ENCODE data around the gene CENPQ. TPM values are rescaled to one million over a fixed set of nuclear protein-coding genes. Genes with fewer than 3 reads are reported as not detected.

CENPQ gene
- total and polyA plus RNA-seq, 2 of the 13 experiments (the other 11 are each of a cell fraction or from before 2014, with no cell fraction given): 9.1 to 20.1 TPM

- TF ChIP-seq ZBTB8A (CRISPR knock-in tag; IDR thresholded peaks at IDR 0.05; ENCODE audit: borderline replicate concordance, low read depth) (no peak), ZNF549 (CRISPR knock-in tag; IDR thresholded peaks at IDR 0.05) (no peak), STAT6 (CRISPR knock-in tag; IDR thresholded peaks at IDR 0.05; ENCODE audit: borderline replicate concordance) (no peak; the same call in 1 of the 2 replicates), YY1 (IDR thresholded peaks at IDR 0.05; ENCODE audit: insufficient read depth, insufficient replicate concordance, low read depth, low read length) (peak; percentile 17), ZNF619 (CRISPR knock-in tag; IDR thresholded peaks at IDR 0.05) (no peak), HOXA5 (CRISPR knock-in tag; IDR thresholded peaks at IDR 0.05) (peak; percentile 99), SIX1 (CRISPR knock-in tag; IDR thresholded peaks at IDR 0.05; ENCODE audit: borderline replicate concordance) (peak; percentile 92), KDM5A (IDR thresholded peaks at IDR 0.05; ENCODE audit: borderline replicate concordance, low read length) (no peak; the same call in 1 of the 2 replicates), CBX5 (CRISPR knock-in tag; IDR thresholded peaks at IDR 0.05; ENCODE audit: borderline replicate concordance) (peak; percentile 81; the same call in 1 of the 2 replicates), ZEB1 (IDR thresholded peaks at IDR 0.05; ENCODE audit: insufficient replicate concordance, low read depth) (peak; percentile 80), GPN1 (CRISPR knock-in tag; IDR thresholded peaks at IDR 0.05; ENCODE audit: borderline replicate concordance) (no peak), ZNF558 (CRISPR knock-in tag; IDR thresholded peaks at IDR 0.05; ENCODE audit: borderline replicate concordance) (no peak), BCL6 (CRISPR knock-in tag; IDR thresholded peaks at IDR 0.05) (peak; percentile 92), TP53 (CRISPR knock-in tag; conservative IDR thresholded peaks at IDR 0.05) (peak; percentile 36; the same call in 1 of the 2 replicates), CEBPB (IDR thresholded peaks at IDR 0.05; ENCODE audit: borderline replicate concordance, low read depth, low read length) (peak; percentile 73; the same call in 1 of the 2 replicates)
- TF ChIP-seq, protein P1, sequence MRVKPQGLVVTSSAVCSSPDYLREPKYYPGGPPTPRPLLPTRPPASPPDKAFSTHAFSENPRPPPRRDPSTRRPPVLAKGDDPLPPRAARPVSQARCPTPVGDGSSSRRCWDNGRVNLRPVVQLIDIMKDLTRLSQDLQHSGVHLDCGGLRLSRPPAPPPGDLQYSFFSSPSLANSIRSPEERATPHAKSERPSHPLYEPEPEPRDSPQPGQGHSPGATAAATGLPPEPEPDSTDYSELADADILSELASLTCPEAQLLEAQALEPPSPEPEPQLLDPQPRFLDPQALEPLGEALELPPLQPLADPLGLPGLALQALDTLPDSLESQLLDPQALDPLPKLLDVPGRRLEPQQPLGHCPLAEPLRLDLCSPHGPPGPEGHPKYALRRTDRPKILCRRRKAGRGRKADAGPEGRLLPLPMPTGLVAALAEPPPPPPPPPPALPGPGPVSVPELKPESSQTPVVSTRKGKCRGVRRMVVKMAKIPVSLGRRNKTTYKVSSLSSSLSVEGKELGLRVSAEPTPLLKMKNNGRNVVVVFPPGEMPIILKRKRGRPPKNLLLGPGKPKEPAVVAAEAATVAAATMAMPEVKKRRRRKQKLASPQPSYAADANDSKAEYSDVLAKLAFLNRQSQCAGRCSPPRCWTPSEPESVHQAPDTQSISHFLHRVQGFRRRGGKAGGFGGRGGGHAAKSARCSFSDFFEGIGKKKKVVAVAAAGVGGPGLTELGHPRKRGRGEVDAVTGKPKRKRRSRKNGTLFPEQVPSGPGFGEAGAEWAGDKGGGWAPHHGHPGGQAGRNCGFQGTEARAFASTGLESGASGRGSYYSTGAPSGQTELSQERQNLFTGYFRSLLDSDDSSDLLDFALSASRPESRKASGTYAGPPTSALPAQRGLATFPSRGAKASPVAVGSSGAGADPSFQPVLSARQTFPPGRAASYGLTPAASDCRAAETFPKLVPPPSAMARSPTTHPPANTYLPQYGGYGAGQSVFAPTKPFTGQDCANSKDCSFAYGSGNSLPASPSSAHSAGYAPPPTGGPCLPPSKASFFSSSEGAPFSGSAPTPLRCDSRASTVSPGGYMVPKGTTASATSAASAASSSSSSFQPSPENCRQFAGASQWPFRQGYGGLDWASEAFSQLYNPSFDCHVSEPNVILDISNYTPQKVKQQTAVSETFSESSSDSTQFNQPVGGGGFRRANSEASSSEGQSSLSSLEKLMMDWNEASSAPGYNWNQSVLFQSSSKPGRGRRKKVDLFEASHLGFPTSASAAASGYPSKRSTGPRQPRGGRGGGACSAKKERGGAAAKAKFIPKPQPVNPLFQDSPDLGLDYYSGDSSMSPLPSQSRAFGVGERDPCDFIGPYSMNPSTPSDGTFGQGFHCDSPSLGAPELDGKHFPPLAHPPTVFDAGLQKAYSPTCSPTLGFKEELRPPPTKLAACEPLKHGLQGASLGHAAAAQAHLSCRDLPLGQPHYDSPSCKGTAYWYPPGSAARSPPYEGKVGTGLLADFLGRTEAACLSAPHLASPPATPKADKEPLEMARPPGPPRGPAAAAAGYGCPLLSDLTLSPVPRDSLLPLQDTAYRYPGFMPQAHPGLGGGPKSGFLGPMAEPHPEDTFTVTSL (CRISPR knock-in tag; IDR thresholded peaks at IDR 0.05; ENCODE audit: borderline replicate concordance): peak; percentile 99
- TF ChIP-seq, protein P2, sequence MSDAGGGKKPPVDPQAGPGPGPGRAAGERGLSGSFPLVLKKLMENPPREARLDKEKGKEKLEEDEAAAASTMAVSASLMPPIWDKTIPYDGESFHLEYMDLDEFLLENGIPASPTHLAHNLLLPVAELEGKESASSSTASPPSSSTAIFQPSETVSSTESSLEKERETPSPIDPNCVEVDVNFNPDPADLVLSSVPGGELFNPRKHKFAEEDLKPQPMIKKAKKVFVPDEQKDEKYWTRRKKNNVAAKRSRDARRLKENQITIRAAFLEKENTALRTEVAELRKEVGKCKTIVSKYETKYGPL (CRISPR knock-in tag; IDR thresholded peaks at IDR 0.05): no peak
- TF ChIP-seq, protein P3, sequence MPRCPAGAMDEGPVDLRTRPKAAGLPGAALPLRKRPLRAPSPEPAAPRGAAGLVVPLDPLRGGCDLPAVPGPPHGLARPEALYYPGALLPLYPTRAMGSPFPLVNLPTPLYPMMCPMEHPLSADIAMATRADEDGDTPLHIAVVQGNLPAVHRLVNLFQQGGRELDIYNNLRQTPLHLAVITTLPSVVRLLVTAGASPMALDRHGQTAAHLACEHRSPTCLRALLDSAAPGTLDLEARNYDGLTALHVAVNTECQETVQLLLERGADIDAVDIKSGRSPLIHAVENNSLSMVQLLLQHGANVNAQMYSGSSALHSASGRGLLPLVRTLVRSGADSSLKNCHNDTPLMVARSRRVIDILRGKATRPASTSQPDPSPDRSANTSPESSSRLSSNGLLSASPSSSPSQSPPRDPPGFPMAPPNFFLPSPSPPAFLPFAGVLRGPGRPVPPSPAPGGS (CRISPR knock-in tag; IDR thresholded peaks at IDR 0.05): 0 out of 2 replicates have a peak, but pooled peaks have one; percentile 55
Observed at GRCh38 chr6:49522710-49523593, 59.8 kb downstream of the CENPQ start (continued).
